Sigmoid colon (tissue), 7 donors: Measurements from ENCODE around the gene ZFHX2. TPM values are rescaled to one million over a fixed set of nuclear protein-coding genes. Genes with fewer than 3 reads are reported as not detected.
A peak's percentile ranks its signal among the peaks of the same experiment; 100 is the strongest.

Experiments used
- DNase-seq: peaks from one replicate; pipeline ENCODE4 v3.0.0-alpha.2; 2019
- H3K27ac ChIP-seq, 4 donors: fragments of 200-600 bp; sonication (generic); one replicate each; pipeline ENCODE4 v1.5.1; 2016 to 2019; ENCODE audit warnings: mild to moderate bottlenecking in 1 of 4
- H3K27me3 ChIP-seq, 3 donors: fragments of 200-600 bp; sonication (generic); one replicate each; pipeline ENCODE4 v1.5.1; 2019; ENCODE audit warnings: mild to moderate bottlenecking in 1 of 3
- H3K36me3 ChIP-seq, 4 donors: fragments of 200-600 bp; sonication (generic); one replicate each; pipeline ENCODE4 v1.5.1; 2016 to 2019
- H3K4me1 ChIP-seq, 4 donors: fragments of 200-600 bp; sonication (generic); one replicate each; pipeline ENCODE4 v1.5.1; 2017 to 2019
- H3K4me3 ChIP-seq, 4 donors: fragments of 200-600 bp; sonication (generic); one replicate each; pipeline ENCODE4 v1.5.1; 2017 to 2019; ENCODE audit warnings: mild to moderate bottlenecking in 2 of 4, moderate library complexity in 1 of 4
- H3K9me3 ChIP-seq, 4 donors: fragments of 200-600 bp in 3 of 4; sonication (generic) in 3 of 4; one replicate each; pipeline versions ENCODE4 v1.5.1 to v1.6.1; 2013 to 2019
- EP300 ChIP-seq, 4 donors: sonication (generic); formaldehyde crosslinking; IDR thresholded peaks; one replicate each; pipeline ENCODE4 v1.6.1; 2017; ENCODE audit warnings: antibody characterized with exemption in 4 of 4
- POLR2A ChIP-seq, 2 donors: fragments of 450-650 bp; IDR thresholded peaks; one replicate each; pipeline ENCODE4 v1.6.1; 2016; ENCODE audit warnings: antibody characterized with exemption in 2 of 2, mild to moderate bottlenecking in 2 of 2, moderate library complexity in 2 of 2
- POLR2AphosphoS5 ChIP-seq, 4 donors: sonication (generic); formaldehyde crosslinking; IDR thresholded peaks; one replicate each; pipeline ENCODE4 v1.6.1; 2017; ENCODE audit warnings: antibody characterized with exemption in 4 of 4
- WGBS, 2 donors: extraction: QIAGEN DNeasy Blood & Tissue Kit; methylation state at CpG; one replicate each; pipeline ENCODE4 v1.1.7; 2013; 5-methylcytosine and 5-hydroxymethylcytosine counted together
- intact Hi-C: fragments of 100-400 bp; cut with DNase I; formaldehyde crosslinking; loops from one replicate; pipeline ENCODE4 v1.15.1; 2023
- polyA plus RNA-seq, 3 donors: library from polyadenylated mRNA; stranded (reverse); fragments of 200-250 nt; gene quantifications; one replicate each; pipeline ENCODE4 v1.2.3, GENCODE V29; 2013
- total RNA-seq, 4 donors: library from RNA; depleted of rRNA; stranded (reverse); fragments of >200 nt; gene quantifications; one replicate each; pipeline ENCODE4 v1.1.0, GENCODE V29; 2016
- TF ChIP-seq, protein P1 (sequence below), 4 experiments: fragments of 450-650 bp in 3 of 4; fragments of 200-600 bp in 1 of 4; IDR thresholded peaks; one replicate each; pipeline ENCODE4 v1.5.1; 2016 to 2019; ENCODE audit warnings: antibody characterized with exemption in 4 of 4, mild to moderate bottlenecking in 3 of 4, moderate library complexity in 2 of 4
- donor health status: healthy with polysubstance abuse.
- donor health status: Bipolar disorder and iron deficiency.
- donor health status: healthy.

The ZFHX2 gene
- total and polyA plus RNA-seq, 7 donors: under 0.01 to 1.9 (median 0.56) TPM; not detected in 1

- H3K36me3 ChIP-seq: no peaks in the 10 kb centered on the region
- 1% methylated on average over 37 of the region's 37 CpGs for WGBS, 2 donors
- peaks cover 0 to 28% (median 20%) of the 10 kb centered on the region in 4 donors for H3K4me1 ChIP-seq
- no peak for DNase-seq
- H3K4me3 ChIP-seq: peak overlapping the region; percentile 44 to 70 (median 64)
- H3K27me3 ChIP-seq: no peaks in the 10 kb centered on the region
- H3K27ac ChIP-seq: peak overlapping the region; percentile 62 to 70 (median 68)
- no peaks in the 10 kb centered on the region for H3K9me3 ChIP-seq
- TF ChIP-seq, protein P1, sequence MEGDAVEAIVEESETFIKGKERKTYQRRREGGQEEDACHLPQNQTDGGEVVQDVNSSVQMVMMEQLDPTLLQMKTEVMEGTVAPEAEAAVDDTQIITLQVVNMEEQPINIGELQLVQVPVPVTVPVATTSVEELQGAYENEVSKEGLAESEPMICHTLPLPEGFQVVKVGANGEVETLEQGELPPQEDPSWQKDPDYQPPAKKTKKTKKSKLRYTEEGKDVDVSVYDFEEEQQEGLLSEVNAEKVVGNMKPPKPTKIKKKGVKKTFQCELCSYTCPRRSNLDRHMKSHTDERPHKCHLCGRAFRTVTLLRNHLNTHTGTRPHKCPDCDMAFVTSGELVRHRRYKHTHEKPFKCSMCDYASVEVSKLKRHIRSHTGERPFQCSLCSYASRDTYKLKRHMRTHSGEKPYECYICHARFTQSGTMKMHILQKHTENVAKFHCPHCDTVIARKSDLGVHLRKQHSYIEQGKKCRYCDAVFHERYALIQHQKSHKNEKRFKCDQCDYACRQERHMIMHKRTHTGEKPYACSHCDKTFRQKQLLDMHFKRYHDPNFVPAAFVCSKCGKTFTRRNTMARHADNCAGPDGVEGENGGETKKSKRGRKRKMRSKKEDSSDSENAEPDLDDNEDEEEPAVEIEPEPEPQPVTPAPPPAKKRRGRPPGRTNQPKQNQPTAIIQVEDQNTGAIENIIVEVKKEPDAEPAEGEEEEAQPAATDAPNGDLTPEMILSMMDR (IDR thresholded peaks at IDR 0.05): no peak
- TF ChIP-seq EP300 (IDR thresholded peaks at IDR 0.05) (no peak), POLR2A (IDR thresholded peaks at IDR 0.05) (no peak), POLR2AphosphoS5 (IDR thresholded peaks at IDR 0.05) (no peak)
- intact Hi-C loops: loop anchor here (10.0 kb wide), 4 partner anchors 226 to 894 kb away; partner anchors contain the start of genes ACIN1, C14orf119, DCAF11 and NRL
Observed at GRCh38 chr14:23550812-23551265, 726 bp downstream of the ZFHX2 start.

GRCh38 chr14:23550131-23550811 is 1.3 kb downstream of the ZFHX2 start:
- no peaks in the 10 kb centered on the region for H3K9me3 ChIP-seq
- peak overlapping the region in 1 of 4 donors; percentile 70 for H3K27ac ChIP-seq
- no peaks in the 10 kb centered on the region for H3K36me3 ChIP-seq
- peaks cover 0 to 24% (median 16%) of the 10 kb centered on the region in 4 donors for H3K4me1 ChIP-seq
- TF ChIP-seq, protein P1 (IDR thresholded peaks at IDR 0.05): no peak
- TF ChIP-seq EP300 (IDR thresholded peaks at IDR 0.05) (no peak), POLR2A (IDR thresholded peaks at IDR 0.05) (no peak), POLR2AphosphoS5 (IDR thresholded peaks at IDR 0.05) (no peak)
- no peaks in the 10 kb centered on the region for H3K27me3 ChIP-seq
- no peak for DNase-seq
- 58 to 67% methylated on average over 12 of the region's 12 CpGs for WGBS, 2 donors
- peak overlapping the region; percentile 44 to 70 (median 64) for H3K4me3 ChIP-seq
- intact Hi-C loops: loop anchor here (10.0 kb wide), 4 partner anchors 225 to 895 kb away; partner anchors contain the start of genes ACIN1, C14orf119, DCAF11 and NRL

GRCh38 chr14:23548351-23549318 is 2.9 kb downstream of the ZFHX2 start:
- Histone ChIP-seq H3K9me3 (no peaks in the 10 kb centered on the region), H3K4me1 (peaks cover 0 to 18% (median 11%) of the 10 kb centered on the region in 4 donors), H3K27me3 (no peaks in the 10 kb centered on the region), H3K36me3 (no peaks in the 10 kb centered on the region), H3K27ac (no peak overlapping the region), H3K4me3 (no peak overlapping the region)
- no peak for DNase-seq
- intact Hi-C loops: no loop called here
- TF ChIP-seq POLR2A (IDR thresholded peaks at IDR 0.05) (no peak), POLR2AphosphoS5 (IDR thresholded peaks at IDR 0.05) (no peak), EP300 (IDR thresholded peaks at IDR 0.05) (no peak)
- TF ChIP-seq, protein P1 (IDR thresholded peaks at IDR 0.05): no peak
- 72 to 77% methylated on average over 18 of the region's 18 CpGs for WGBS, 2 donors

- H3K27ac ChIP-seq: no peak overlapping the region
- DNase-seq: no peak
Observed at GRCh38 chr14:23547924-23548323, 3.6 kb downstream of the ZFHX2 start.

More at GRCh38 chr14:23547924-23548323, 3.6 kb downstream of the ZFHX2 start:
- intact Hi-C loops: no loop called here
- TF ChIP-seq EP300 (IDR thresholded peaks at IDR 0.05): no peak
- TF ChIP-seq, protein P1 (IDR thresholded peaks at IDR 0.05): no peak
- TF ChIP-seq POLR2A (IDR thresholded peaks at IDR 0.05): no peak
- no peak for TF ChIP-seq POLR2AphosphoS5 (IDR thresholded peaks at IDR 0.05)
- Histone ChIP-seq H3K27me3 (no peaks in the 10 kb centered on the region), H3K4me1 (peaks cover 0 to 18% (median 11%) of the 10 kb centered on the region in 4 donors), H3K4me3 (no peak overlapping the region), H3K36me3 (peaks cover 0 to 2% (median 0%) of the 10 kb centered on the region in 4 donors), H3K9me3 (no peaks in the 10 kb centered on the region)
- 74 to 77% methylated on average over 2 of the region's 2 CpGs for WGBS, 2 donors
